ENCODE data around the gene CHN1. TPM values are rescaled to one million over a fixed set of nuclear protein-coding genes. Genes with fewer than 3 reads are reported as not detected.

CHN1 gene
- total RNA-seq, 1 experiment from 2014 or later, result not detected

DNA sequence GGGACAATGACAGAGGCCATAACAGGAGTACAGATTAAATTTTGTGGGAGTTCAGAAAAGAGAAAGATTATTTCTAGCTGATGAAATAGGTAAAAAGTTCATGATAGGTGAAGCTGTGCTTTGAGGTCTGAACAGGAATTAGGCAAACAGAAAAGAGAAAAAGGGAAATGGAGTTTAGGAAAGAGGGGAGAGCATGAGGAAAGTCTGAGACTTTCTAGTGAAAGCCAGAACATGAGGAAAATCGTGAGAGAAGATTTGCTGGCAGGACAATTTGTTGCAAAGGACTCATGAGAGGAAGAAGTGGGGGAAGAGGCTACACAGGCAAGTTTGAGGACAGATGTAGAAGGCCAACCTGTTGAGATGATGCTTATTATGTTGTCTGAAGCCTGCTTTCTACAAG is 6.3 kb upstream of the CHN1 start:
- DNase-seq (ENCODE audit: low spot score), result no peak

DNA sequence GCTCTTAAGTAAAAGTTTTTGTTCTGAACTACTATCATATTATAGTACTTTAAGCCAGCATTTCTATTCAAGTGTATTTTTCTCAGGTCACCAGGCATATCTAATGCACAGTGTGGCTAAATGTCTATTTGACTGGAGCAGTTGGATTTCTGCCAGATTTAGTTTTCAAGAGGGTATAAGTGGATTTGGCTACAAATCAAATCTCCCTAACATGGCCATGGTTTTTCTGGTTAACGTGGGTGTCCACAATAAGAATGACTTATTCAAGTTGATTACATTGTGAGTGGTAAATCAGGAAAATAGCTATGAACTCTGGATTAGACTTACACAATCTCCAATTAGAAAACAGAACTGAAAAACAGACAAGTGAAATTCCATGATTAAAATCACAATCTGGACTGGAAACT is 5.7 kb upstream of the CHN1 start:
- no peak for DNase-seq (ENCODE audit: low spot score)

DNA sequence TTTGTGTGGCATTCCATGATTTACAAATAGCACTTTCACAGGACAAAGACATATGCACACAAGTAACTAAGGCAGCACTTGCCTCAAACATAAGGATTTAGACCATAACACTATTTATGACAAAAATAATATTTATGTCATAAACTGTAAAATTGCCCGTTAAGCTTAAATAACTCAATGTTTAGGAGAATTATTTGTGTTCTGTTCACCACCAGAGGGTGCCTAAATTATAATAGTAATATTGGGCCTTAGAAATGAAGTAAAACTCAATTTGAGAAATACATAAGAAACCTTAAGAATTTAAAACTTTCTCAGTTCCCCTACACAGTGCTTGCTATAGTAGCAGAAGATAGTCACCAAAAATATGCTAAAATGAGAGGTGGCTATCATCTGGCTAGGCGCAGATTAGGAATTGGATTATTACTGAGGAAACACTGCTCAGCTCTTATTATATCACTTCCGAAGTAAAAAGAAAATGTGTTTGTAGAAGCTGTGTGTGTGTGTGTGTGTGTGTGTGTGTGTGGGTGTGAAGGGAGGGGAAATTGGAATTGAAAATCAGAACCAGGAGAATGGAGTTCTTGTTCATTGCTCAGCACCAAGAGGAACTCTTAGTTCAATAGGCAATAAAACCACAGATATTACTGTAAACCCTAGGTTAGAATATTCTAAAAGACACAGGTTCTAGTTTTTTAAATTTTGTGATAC is 4.9 kb upstream of the CHN1 start:
- no peak for DNase-seq (ENCODE audit: low spot score)

DNA sequence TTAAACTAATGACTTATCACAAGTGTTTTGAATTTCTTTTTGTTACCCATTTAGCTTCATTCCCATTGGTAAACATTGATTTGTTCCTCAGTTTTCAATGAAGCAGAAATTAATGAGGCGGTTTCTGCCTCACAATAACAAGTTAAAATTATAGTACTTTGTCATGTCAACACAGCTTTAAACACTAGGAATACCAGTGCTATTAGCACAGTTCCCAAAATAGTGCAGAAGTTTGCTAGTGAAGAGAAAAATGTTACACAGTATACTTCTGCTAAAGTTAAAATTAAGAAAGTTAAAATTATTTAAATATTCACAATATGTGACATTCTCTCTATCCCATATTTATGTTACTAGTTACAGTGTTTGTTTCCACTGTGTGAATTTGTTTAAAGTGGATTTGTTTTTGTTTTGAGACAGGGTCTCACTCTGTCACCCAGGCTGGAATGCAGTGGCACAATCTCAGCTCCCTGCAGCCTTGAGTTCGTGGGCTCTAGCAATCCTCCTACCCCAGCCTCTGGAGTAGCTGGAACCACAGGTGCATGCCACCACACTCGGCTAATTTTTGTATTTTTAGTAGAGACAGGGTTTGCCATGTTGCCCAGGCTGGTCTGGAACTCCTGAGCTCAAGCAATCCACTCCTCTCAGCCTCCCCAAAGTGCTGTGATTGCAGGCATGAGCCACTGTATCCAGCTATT is 3.8 kb upstream of the CHN1 start:
- no peak for DNase-seq (ENCODE audit: low spot score)

DNA sequence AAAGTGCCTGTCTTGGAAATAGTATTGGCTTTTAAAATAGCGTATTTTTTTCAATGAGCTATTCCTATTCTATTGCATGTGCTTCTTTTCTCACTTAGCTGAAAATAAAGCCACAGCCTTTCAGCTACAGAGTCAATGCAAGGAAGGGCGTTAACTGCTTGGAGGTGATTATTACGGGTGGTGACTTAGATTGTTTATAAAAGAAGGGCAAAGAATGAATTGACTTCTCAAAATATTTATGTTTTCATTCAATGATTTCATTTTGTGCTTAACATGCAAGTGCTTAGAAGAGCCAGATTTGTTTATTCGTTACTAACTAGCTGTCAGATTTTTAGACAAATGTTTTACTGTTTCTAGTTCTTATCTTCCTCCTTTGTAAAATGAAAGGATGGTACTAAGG is 2.8 kb upstream of the CHN1 start:
- DNase-seq (ENCODE audit: low spot score), result no peak

DNA sequence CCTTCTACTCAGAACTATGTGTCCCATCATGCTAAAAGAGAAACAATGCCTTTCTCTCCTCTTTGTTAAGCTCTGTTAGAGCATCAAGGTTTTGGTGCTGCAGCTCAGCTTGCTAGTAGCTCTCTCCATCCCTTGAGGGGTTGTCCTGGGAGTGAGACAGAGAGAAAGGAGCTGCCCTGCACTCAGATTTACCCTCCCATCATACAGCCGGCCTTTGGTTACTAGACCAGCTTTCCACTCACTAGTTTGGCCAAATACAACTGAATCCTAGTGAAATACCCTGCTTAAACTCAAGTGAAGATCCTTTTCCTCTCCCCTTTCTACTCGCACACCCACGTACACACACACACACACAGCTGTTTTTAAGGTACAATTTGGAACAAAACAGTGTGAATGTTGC is 2.3 kb upstream of the CHN1 start:
- DNase-seq (ENCODE audit: low spot score), result no peak

DNA sequence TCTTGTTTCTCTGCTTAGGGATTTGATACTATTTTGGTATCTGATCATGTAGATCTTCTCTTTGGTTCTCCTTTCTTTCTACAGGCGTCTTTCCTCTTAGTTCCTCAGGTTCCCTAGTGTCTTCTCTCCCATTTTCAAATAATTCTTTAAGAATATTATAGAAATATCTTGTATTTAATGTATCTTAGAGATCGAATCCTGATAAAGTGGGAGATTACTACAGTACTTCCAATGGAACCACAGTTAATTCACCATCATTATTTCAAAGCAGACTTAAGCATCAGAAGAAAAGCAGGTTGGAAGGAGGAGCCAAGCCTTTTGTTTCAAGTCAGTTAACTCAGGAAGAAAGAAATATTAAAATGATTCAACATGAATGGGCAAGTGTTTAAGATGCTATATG is 1.1 kb upstream of the CHN1 start:
- DNase-seq (ENCODE audit: low spot score), result no peak

DNA sequence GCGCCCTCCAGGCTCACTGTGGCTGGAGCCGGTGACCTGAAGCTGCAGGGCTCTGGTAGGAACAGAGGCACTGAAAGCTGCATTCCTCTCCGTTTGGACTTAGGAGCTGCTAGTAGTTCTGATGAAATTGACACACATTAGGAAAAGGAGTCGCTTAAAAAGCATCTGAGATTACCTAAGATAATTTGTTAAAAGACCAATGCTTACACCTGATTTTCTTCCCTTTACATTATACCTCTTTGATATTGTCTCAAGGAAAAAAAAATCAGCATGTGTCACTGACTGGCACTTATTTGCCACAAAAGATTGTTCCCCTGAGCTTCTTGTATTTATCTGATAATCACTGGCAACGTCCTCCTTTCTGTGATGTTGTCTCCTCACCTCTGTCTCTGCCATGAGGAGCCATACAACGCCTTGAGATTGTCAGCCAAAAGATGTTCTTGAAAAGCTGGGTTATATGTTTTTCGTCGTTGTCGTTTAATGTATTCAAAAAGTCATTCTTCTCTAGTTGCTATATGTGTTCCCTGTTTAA is 618 bp upstream of the CHN1 start:
- no peak for DNase-seq (ENCODE audit: low spot score)

DNA sequence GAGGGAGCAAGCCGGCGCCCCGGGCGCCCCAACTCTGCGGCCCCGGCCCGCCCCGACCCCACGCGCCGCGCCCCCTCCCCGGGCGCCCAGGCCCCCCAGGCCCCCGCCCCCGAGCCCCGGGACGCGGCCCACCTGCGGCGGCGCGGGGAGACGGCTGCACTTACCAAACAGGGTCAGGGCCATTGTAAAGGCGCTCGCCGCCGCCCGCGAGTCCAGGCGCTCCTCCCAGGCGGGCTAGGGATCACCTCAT is 526 bp downstream of the CHN1 start:
- DNase-seq (ENCODE audit: low spot score), result no peak

DNA sequence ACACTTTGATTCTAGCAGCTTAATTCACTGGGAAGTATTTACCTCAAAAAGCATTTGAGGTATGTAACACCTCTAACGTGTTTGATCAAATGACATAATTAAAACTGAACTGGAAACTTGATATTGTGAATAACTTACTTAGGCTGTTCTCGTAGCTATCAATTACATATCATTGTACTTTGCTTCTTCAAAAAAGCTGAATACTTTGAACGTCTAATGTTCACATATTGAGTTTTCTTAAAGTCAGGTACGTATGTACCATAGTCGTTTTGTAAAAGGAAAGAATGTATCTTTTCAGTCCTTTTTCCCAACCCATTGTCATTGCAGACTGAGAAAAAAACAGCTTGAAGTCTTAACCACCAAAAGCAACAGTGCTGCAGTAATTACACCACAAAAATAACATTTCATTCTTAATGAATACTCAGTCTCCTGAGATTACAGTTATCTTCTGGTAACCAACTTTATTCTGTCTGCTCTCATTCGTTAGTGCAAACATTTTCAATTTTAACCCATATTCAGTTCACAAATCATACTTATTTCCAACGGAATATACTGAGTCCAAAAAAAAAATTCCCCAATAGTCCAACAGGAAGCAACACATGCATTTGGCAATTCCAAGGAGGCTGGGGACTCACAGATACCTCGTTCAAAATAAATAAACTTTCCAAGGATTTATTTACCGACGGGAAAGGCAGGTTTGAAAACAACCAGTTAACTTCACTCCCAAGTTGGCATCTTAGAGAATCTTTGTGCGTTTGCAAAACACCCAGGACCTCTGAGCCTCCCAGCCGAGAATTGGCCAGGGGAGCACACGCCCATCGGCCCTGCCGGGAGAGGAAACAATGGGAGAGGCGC is 1.1 kb downstream of the CHN1 start:
- no peak for DNase-seq (ENCODE audit: low spot score)

DNA sequence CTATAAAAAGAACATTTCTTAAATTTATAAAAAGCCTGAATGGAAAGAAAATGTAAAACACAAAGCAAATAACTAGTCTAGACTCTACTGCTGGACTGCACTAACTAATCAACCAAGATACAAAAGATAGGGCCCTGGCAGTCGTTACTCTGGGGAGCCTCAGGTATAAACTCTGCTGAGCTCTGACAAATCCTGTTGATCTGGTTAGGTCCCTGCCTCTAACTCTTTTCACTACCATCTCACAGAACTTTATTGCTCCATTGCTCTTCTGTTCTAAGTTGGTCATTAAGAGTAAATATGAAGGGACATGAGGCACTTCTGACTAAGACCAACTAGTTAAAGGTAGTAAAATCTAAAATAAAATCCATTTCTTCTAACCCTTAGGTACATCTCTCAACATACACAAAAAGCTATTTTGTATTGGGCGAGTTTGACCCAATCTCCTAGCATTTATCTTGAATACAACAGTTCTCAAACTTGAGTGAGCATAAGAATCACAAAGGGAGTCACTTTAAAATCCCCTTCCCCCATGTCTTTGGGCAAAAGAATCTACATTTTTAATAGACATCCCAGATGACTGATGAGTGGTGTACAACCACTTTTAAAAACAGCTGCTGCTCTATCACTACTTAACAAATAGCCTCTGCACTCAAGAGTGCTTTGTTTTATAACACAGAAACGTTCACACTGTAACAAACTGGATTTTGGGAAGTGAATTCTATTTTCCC is 2.5 kb downstream of the CHN1 start:
- DNase-seq (ENCODE audit: low spot score), result no peak

DNA sequence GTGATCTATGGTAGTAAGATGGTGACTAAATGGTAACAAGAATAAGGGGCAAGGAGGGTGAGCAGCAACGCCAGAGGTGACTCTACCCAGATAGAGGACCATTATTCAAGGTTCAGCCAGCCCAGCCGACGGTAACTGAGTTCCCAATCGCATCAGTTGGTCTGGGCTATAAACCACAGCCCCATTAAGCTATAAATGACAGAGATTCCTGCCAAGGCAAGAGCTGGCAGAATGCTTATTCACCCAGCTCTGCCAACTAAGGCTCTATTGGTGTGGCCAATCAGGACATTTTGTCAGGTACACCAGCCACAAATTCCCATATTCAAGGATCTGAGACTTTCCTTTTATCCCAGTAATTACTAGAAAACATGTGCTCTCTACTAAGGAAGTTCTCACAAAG is 3.6 kb downstream of the CHN1 start:
- no peak for DNase-seq (ENCODE audit: low spot score)

DNA sequence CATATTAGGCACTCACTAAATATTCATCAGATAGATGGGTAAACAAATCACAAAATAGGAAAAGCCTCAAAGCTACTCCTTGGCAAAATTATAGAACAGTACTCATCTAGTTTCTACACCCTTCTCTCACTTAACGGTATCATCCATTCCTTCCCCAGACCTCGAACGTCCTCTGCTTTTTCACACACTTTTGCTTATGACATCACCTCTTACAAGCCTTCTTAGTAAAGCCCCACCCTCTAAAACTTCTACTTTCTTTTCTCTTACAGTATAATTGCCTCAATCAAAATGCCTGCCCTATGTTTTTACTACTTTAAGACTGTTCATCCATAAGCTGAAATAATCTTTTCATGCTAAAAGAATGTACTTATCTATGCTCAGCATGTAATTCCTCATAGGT is 8.1 kb downstream of the CHN1 start:
- DNase-seq (ENCODE audit: low spot score), result no peak

DNA sequence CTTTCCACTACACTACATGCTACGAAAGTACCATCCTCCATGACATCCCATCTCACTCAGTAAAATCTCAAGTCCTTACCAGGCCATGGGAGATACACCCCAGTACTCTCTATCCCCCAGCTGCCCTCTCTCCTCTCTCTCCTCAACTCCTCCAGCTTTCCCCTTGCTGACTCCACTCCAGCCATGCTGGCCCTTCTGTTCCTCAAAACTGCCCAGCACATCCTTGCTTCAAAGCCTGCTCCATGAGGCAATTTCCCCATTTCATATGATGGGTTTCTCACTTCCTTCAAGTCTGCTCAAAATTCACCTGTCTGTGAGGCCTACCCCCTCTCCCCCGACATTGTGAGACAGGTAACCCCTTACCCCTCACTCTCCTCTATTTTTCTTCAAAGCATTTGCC is 8.6 kb downstream of the CHN1 start:
- no peak for DNase-seq (ENCODE audit: low spot score)

DNA sequence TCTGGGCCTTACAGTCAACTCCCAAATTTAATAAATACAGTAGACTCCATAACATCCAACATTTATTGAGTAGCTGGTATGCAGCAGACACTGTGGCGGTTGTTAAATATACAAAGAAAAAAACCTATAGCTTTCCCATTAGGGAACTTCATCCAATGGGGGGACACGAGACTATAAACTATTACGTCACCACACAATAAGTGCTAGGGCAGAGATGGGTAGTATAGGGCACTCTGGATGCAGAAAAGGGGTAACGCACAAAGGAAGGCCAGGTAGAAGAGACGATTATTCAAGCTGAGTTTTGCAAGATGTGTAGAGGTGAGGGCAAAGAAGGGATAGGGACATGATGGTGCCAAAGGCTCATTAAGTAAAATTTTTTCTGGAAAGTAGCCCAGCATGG is 10.8 kb downstream of the CHN1 start:
- DNase-seq (ENCODE audit: low spot score), result no peak

DNA sequence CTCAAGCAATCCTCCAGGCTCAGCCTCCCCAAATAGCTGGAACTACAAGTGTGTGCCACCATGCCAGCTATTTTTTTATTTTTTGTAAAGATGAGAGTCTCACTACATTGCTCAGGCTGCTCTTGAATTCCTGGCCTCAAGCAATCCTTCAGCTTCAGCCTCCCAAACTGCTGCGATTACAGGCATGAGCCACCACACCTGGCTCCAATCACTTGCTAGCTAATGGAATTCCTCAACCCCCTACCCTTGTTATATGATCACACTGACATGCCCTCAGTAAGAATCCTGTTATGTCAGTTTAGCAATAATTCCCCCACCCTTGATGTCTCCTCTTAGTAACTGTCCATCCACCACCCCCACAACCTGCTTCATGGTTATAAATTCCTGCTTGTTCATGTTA is 12.3 kb downstream of the CHN1 start:
- no peak for DNase-seq (ENCODE audit: low spot score)

DNA sequence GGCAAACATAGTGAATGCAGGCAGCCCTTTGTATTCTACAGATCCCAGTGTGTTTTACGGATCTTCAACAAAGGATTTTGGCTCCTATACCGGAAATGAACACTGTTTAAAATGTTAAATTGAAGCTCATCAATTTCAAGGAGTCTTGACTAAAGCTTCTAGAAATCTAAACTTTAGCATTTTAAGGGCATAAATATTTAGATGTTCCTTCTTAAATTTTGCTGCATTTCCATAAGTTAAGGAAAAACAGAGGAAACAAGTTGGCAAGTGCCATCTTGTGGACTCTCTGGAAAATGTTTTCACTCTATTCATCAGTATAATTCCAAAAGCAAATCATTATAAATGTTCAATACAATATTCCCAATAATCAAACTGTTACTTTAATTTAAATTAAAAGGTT is 19.6 kb downstream of the CHN1 start:
- DNase-seq (ENCODE audit: low spot score), result peak; percentile 30

DNA sequence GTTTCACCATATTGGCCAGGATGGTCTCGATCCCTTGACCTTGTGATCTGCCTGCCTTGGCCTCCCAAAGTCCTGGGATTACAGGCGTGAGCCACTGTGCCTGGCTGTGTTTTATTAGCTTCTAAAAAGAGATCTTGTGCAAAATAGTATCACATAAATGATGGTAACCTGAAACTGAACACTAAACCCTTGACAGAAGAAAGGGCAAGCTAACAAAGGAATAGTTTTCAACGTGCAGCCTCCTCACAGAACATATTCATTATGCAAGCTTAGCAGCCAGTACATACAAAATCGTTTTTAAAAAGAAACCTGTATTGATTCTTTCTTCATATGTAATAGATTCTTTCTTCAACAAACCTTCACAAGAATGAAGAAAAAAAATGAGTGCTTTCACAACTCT is 20.6 kb downstream of the CHN1 start:
- DNase-seq (ENCODE audit: low spot score), result no peak

DNA sequence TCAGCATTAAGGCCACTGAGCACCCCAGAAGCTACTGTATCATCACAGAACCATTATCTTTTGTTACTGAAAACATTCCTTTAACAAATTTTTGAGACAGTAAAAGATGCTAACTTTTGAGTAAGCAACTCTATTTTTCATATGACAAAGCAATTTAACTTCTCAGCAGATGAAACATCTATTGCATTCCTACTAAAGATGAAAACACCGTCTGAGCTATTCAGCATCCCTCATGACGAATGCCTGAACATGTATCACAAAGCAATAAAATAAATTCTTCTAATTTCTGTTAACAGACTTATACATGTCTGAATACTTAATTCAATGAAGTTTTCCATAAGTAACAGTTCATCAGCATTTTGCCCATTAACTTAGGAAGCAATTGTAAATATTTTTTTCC is 23.9 kb downstream of the CHN1 start:
- DNase-seq (ENCODE audit: low spot score), result no peak

DNA sequence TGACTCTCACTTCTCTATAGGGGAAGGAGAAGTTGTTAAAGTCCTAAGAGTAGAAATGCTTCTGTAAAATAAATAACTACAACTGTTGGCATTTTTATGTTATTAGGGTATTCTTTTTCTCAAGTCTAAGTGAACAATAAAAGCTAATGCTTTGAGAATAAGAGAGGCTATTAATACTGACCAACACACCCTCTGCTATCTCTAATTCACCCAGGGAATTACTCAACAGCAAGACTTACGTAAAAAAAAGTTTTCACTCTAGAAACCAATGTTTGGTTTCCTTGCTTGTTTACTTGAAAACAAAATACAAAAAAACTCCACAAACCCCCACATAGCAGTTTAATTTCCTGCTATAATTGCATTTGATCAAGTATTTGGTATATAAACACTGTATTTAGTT is 25.2 kb downstream of the CHN1 start:
- no peak for DNase-seq (ENCODE audit: low spot score)

DNA sequence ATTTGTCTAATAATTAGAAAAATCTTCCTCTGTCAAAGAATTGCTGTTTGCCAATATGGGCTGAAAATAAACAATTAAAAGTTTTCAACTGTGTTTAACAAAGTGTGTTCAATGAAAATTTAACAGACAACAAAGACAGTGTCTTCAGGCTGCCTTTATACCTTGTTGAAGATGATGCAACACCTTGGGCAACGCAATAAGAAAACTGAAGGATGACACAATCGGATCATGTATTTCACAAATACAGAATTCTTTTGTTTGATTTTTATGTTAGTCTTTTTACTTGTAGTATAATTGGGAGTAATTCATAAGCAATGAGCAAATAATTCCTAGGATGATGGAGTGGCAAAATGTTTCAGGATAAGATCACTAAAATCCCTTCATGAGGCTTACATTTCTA is 27.8 kb downstream of the CHN1 start:
- DNase-seq (ENCODE audit: low spot score), result no peak

DNA sequence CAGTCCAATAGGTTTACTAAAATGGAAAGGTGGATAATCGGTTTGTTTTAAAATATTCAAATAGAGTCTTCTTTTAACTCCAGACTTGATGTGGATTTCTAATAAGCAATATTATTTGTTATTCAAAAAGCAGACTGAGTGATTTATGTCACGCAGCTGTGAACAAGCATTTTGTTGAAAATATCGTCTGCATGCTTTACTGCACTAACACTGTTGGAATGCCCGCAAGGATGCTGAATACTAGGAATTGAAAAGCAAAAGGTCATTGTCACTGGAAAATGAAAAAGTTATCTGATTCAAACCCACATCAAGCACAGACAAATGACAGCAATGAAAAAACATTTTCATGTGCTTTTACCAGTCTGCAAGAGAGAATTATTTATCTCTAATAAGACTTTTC is 31.1 kb downstream of the CHN1 start:
- DNase-seq (ENCODE audit: low spot score), result no peak

All from HT-29 (cell line).